Effector memory CD4-positive, alpha-beta T cell (primary cell): ENCODE data around the gene PSMB5.

ENCODE experiments used
- DNase-seq, 3 donors: peaks; one replicate each; pipeline ENCODE4 v3.0.0-alpha.2; 2020
- H3K27ac ChIP-seq: 2 replicates; pipeline ENCODE4 v1.7.0; 2013; ENCODE audit warnings: mild to moderate bottlenecking, low read length, moderate library complexity; ENCODE audit not compliant: insufficient read depth, poor library complexity, severe bottlenecking
- H3K27me3 ChIP-seq: replicated peaks from 2 replicates; pipeline ENCODE4 v1.7.0; 2013; ENCODE audit warnings: mild to moderate bottlenecking, low read length; ENCODE audit not compliant: insufficient read depth, control insufficient read depth, poor library complexity, severe bottlenecking
- H3K36me3 ChIP-seq: 2 replicates; pipeline ENCODE4 v1.7.0; 2013; ENCODE audit warnings: mild to moderate bottlenecking, low read length, moderate library complexity; ENCODE audit not compliant: control insufficient read depth, insufficient read depth
- H3K4me1 ChIP-seq: 2 replicates; pipeline ENCODE4 v1.7.0; 2013; ENCODE audit warnings: low read length, mild to moderate bottlenecking; ENCODE audit not compliant: control insufficient read depth, insufficient read depth, poor library complexity, severe bottlenecking
- H3K4me3 ChIP-seq: 2 replicates; pipeline ENCODE4 v1.7.0; 2013; ENCODE audit warnings: low read length, low read depth, mild to moderate bottlenecking; ENCODE audit not compliant: insufficient read depth, poor library complexity, severe bottlenecking
- H3K9me3 ChIP-seq: 2 replicates; pipeline ENCODE4 v1.7.0; 2013; ENCODE audit warnings: mild to moderate bottlenecking, low read length, moderate library complexity; ENCODE audit not compliant: control insufficient read depth

PSMB5 gene

DNA sequence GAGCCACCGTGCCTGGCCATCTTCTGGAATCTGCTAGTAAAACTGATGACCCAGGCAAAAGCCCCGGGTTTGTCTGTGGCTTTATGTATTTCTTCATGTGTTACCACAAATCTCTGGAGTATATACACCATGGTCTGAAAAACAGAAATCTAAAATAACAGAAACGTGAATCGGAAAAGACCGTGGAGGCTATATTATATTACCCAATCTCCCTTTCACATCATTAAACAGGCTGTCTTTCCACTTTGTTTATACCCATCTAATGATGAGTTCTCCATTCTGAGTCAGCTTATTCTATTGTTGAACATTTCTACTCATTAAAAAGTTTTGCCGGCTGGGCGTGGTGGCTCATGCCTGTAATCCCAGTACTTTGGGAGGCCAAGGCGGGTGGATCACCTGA is 42.8 kb downstream of the PSMB5 start:
- Histone ChIP-seq H3K27ac (no peak overlapping the region), H3K9me3 (no peaks in the 10 kb centered on the region), H3K27me3 (no peaks in the 10 kb centered on the region), H3K36me3 (no peaks in the 10 kb centered on the region), H3K4me3 (no peak overlapping the region), H3K4me1 (no peaks in the 10 kb centered on the region)
- no peak for DNase-seq

DNA sequence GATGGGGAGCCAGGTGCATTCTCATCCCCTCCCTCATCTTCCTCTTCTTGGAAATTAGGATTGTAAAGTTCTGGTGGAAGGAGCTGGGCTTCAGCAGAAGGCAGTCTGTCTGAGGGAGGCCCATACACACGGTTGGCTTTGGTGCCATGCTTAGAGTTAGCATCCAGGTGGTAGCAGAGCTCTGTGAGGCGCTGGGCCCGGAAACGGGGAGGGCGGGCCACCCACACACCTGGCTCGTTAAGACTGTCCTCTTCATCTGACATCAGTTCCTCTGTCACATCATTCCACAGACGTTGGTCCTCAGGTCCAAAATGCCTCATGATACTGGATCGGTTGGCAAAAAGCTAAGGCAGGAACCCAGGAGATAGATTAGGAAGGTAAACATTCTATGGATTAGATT is 47.4 kb downstream of the PSMB5 start:
- no peak for DNase-seq
- Histone ChIP-seq H3K36me3 (no peaks in the 10 kb centered on the region), H3K9me3 (no peaks in the 10 kb centered on the region), H3K4me1 (peaks cover 5% of the 10 kb centered on the region), H3K27me3 (no peaks in the 10 kb centered on the region), H3K4me3 (no peak overlapping the region), H3K27ac (no peak overlapping the region)

DNA sequence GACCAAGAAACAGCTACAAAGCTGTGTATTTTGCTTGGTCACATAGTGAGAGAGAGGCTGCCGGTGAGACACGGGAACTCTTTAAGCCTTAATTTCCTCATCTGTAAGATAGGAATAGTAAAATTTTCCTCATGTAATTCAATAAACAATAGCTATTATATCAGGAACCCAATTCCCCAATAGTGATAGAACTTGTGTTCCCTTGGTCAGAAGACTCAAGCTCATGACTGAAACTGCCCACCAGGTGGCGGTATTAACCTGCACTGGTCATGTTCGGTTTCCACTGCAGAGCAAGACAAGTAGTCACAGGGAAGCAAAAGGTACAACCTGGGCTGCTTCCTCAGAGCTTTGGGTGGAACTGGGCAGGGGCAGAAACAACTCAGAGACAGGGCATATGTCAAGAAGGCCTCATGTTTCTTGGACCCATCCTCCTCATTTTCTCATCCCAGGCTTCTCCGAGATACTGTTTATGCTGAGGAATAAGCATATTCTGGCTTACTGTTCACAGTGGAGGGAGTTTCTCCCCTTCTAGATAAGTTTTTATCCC is 48.1 kb downstream of the PSMB5 start:
- peak; percentile 70 to 79 (median 71) for DNase-seq
- Histone ChIP-seq H3K4me3 (no peak overlapping the region), H3K36me3 (no peaks in the 10 kb centered on the region), H3K27ac (no peak overlapping the region), H3K27me3 (no peaks in the 10 kb centered on the region), H3K9me3 (no peaks in the 10 kb centered on the region), H3K4me1 (peaks cover 12% of the 10 kb centered on the region)

DNA sequence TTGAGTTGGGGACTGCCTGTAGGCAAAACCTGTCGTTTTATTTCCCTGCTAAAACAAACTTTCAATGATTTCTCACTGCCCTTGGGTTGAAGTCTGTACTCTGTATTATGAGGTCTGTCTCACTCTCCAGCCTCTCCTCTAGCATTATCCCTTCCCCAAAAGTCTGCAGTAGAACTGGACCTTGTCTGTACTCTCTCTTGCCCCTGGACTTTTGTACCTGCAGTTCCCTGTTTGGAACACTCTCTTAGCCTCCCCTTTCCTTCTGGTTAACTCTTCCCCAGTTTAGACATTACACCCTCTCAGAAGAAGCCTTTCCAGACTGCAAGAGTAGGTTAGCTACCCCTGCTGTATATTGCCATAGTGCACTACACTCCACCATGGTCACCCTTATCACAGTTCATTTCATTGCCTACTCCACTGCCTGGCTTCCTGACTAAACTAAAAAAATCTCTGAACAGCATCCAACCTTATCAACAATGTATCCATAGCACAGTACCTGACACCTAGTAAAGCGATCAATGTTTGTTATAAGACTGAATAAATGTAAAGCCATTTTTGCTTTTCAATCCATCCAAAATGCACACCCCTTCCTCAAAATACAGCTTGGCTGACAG is 48.7 kb downstream of the PSMB5 start:
- Histone ChIP-seq H3K4me3 (no peak overlapping the region), H3K27ac (no peak overlapping the region), H3K9me3 (no peaks in the 10 kb centered on the region), H3K36me3 (no peaks in the 10 kb centered on the region), H3K4me1 (peaks cover 18% of the 10 kb centered on the region), H3K27me3 (no peaks in the 10 kb centered on the region)
- DNase-seq = no peak

DNA sequence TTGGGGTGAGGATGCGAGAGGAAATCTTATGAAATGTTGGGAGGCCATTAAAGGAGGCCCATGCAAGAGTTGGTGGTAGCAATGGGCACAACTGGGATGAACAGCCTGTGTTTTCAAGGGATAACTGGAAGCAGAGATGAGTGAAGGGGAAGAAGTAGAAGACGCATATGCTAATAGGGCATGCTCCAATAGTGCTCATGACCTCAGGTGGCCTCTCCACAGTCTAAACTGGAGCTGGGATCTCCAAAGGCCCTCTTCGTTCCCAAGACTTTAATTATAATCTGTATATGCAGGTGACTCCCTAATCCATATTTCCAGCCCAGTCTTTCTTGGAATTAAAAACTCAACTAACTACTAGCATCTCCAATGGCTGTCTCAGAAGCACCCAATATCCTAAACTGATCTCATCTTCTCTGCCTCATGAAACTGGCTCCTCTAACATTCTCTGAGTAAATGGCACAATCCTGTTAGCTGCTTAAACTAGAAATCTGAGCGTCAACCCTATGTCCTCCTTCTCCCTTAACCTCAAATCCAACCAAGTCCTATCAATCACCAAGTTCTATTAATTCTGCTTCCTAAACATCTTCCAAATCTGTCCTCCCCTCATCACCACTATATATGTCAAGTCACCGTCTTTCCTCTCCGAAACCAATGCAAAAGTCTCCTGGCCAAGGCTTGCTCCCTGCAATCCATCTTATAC is 49.6 kb downstream of the PSMB5 start:
- no peaks in the 10 kb centered on the region for H3K9me3 ChIP-seq

DNA sequence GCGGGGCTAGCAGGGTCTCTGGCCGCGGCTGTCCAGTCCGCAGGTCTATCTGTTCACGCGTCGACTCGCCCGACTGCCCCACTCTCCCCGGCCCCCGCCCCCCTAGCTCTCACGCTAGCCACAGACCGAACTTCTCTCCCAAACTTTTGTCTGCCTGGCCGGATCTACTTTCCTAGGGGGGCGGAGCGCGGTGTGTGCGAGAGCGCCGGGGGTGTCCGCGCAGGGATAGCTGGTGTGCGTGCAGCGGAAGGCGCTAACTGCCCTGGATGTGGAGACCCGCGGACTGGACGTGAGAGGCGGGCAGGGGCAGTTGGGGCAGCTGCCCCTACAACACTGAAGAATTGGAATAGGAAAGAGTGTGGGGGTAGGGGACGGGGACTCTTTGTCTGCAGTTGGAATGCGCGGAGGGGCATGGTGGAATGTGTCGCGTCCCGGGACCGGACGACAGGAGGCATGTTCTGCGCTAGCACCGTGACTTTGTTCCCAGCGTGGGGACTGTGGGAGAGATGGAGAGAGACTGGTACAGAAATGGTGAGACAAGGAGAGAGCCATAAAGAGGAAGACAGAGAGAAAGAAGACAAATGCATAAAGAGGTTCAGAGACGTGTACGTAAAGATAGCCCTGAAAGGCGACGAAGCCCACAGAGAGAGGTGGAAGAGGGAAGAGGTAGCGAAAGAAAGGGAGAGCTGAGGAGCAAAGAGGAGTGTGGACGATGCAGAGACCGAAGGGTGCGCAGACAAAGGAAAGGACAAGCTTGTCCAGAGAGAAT is 52.0 kb downstream of the PSMB5 start, which contains the start of gene AJUBA:
Gene AJUBA, minus strand, starts transcription at position 75 of the 769 bp plus-strand sequence. CDS start 285 bp downstream, outside the sequence.
- Histone ChIP-seq H3K4me3 (peak within 1 kb of the TSS; percentile 72), H3K36me3 (no peaks in the 10 kb centered on the region), H3K9me3 (no peaks in the 10 kb centered on the region), H3K4me1 (peaks cover 22% of the 10 kb centered on the region), H3K27me3 (no peaks in the 10 kb centered on the region), H3K27ac (no peak within 1 kb of the TSS)
- peak; percentile 25 to 53 (median 48) for DNase-seq

More for the DNA sequence above, 49.6 kb downstream of the PSMB5 start:
- Histone ChIP-seq H3K27ac (no peak overlapping the region), H3K4me1 (peaks cover 22% of the 10 kb centered on the region), H3K4me3 (no peak overlapping the region), H3K27me3 (no peaks in the 10 kb centered on the region), H3K36me3 (no peaks in the 10 kb centered on the region)
- no peak for DNase-seq

DNA sequence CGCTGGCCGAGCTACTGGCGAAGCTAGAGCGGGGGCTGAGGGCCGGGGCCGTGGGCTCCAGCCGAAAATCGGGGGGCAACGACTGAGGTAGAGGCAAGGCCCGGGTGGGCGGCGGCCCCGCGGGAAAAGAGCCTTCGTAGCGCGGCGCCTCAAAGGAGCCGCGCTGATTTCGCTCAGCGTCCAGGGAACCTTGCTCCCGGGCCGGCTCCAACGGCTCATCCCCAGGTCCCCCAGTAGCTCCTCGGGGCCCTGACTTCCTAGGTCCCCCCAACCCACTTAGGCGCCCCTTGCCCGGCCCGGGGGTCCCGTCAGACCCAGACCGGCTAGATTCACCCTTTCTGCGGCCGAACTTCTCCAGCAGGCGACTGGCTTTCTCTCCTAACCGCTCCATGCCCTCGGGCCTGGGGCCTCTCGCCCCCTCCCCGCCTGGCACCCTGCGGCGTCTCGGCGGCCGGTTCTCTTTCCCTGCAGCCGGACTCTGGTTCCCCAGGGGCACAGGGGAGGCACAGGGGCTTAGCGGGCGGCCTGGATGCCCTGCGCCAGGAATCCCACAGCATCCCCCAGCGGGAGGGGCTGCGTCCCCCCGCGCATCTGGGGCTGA is 52.7 kb downstream of the PSMB5 start:
- Histone ChIP-seq H3K27ac (no peak overlapping the region), H3K4me3 (peak overlapping the region; percentile 72), H3K4me1 (peaks cover 22% of the 10 kb centered on the region), H3K27me3 (no peaks in the 10 kb centered on the region), H3K9me3 (no peaks in the 10 kb centered on the region), H3K36me3 (no peaks in the 10 kb centered on the region)
- DNase-seq = no peak

DNA sequence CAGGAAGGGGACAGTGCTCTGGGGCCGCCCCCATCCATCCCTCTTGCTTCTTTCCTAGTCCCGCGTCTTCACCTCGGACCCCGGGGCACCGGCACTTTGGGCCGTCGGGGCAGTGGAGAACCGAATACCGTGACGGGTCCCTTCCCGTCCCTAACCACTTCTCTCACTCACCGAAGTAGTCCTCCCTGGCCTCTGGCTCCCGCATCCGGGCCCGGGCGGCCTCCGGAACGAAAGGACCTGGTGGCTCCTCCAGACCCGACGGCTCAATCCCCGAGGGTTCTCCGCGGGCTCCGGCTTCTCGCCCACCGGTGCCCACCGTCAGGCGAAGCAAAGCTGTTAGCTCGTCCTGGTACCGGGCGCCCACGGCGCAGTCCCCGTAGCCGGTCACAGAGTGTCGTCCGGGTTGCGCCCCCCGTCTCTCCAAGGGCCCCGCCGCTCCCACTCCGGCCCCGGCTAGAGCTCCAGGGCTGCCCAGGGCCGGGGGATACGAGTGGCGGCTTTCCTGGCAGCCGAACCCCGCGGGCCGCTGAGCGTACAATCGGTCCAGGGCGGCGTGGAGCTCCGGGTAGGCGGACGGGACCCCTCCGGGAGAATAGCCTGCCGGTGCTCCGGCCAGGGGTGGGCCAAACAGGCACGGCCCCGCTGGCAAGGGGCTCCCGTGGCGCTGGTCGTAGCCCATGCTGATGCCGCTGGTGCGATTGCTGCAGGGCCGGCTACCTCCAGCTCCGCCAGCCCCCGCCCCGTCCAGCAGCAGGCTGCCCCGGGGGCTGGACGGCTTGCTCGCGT is 53.4 kb downstream of the PSMB5 start:
- Histone ChIP-seq H3K27ac (no peak overlapping the region), H3K36me3 (no peaks in the 10 kb centered on the region), H3K9me3 (no peaks in the 10 kb centered on the region), H3K4me3 (peak overlapping the region; percentile 72), H3K27me3 (no peaks in the 10 kb centered on the region), H3K4me1 (peaks cover 22% of the 10 kb centered on the region)
- no peak for DNase-seq

DNA sequence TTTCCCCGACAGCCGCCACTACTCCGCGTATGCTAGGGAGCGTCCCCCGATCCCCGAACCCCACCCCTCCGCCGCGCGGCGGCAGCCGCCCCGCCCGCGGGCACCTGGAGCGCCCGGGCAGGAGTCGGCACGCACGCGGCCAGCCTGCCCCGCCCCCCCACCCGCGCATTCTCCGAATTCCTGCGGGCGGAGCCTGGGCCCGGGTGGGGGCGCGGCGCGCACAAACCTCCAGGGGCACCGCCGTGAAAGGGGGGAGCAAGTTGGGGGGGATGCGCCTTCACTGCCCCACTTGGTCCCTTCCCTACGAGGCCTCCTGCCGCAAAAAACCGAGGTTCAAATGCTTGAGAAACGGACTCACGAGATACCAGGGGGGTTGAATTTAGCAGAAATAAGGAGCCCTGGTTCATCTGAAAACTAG is 54.0 kb downstream of the PSMB5 start:
- H3K9me3 ChIP-seq = no peaks in the 10 kb centered on the region
- H3K27me3 ChIP-seq = no peaks in the 10 kb centered on the region
- no peaks in the 10 kb centered on the region for H3K36me3 ChIP-seq
- peak overlapping the region; percentile 72 for H3K4me3 ChIP-seq
- no peak overlapping the region for H3K27ac ChIP-seq
- DNase-seq = peak in 1 of 3 donors; percentile 19
- peaks cover 22% of the 10 kb centered on the region for H3K4me1 ChIP-seq
